PFSK-1 (cell line): ENCODE measurements around the gene INS.

Source experiments
- FOXP2 ChIP-seq: optimal IDR thresholded peaks from 2 replicates; pipeline ENCODE3; 2011; ENCODE audit warnings: borderline replicate concordance, control low read depth, inconsistent platforms; ENCODE audit not compliant: insufficient read depth; ENCODE audit errors: extremely low read length, extremely low read depth
- POLR2AphosphoS5 ChIP-seq: IDR thresholded peaks from 2 replicates; pipeline ENCODE4 v1.6.1; 2012; ENCODE audit warnings: low read depth, mild to moderate bottlenecking, control low read depth, low read length, moderate library complexity
- REST ChIP-seq, 2 experiments: IDR thresholded peaks; 2 replicates each; pipeline versions ENCODE4 v1.6.1 to v1.8.0; 2011 to 2012; ENCODE audit warnings: low read depth in 2 of 2, low read length in 2 of 2, control low read depth in 1 of 2, inconsistent platforms in 1 of 2, mild to moderate bottlenecking in 1 of 2, moderate library complexity in 1 of 2; ENCODE audit not compliant: insufficient read depth in 1 of 2
- SIN3A ChIP-seq: IDR thresholded peaks from 2 replicates; pipeline ENCODE4 v1.6.1; 2012; ENCODE audit warnings: mild to moderate bottlenecking, low read length, moderate library complexity, borderline replicate concordance; ENCODE audit not compliant: insufficient read depth
- TAF1 ChIP-seq: IDR thresholded peaks from 2 replicates; pipeline ENCODE4 v1.6.1; 2012; ENCODE audit warnings: low read length, control low read depth, borderline replicate concordance; ENCODE audit not compliant: insufficient read depth

DNA sequence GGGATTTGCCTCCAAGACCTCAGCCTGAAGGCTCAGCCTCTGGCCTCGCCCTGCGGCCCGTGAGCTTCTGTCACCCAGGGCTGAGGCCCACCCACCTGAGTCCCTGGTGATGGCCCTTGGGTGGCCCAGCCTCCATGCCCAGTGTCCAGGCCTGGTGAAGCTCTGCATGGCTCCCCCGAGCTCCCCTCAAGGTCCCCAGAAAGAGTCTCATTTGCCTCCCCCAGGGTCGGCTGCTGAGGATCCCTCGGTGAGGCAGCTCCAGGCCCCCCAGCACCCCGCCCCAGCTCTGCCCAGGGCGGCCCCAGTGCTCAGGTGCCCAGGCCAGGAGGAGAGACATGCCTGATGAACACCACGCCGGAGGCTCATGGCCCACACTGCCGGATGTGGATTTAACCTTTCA is 12.8 kb upstream of the INS start:
- TF ChIP-seq POLR2AphosphoS5 (no peak), TAF1 (no peak), SIN3A (no peak), REST (IDR thresholded peaks at IDR 0.05; ENCODE audit: insufficient read depth in 1 of 2, low read depth in 2 of 2, low read length in 2 of 2) (no peak), FOXP2 (no peak)
